Fibroblast of skin of left quadriceps (primary cell): Measurements from ENCODE around the gene MED12L.
"Not testable (repeated sequence)": the region's sequence is repeated elsewhere in the genome, so short reads cannot be mapped to it uniquely, and the experiment has no call there.

Source experiments
- DNase-seq, 2 experiments: peaks; one replicate each; pipeline ENCODE4 v3.0.0-alpha.2; 2013; ENCODE audit warnings: low read depth in 2 of 2

The MED12L gene

DNA sequence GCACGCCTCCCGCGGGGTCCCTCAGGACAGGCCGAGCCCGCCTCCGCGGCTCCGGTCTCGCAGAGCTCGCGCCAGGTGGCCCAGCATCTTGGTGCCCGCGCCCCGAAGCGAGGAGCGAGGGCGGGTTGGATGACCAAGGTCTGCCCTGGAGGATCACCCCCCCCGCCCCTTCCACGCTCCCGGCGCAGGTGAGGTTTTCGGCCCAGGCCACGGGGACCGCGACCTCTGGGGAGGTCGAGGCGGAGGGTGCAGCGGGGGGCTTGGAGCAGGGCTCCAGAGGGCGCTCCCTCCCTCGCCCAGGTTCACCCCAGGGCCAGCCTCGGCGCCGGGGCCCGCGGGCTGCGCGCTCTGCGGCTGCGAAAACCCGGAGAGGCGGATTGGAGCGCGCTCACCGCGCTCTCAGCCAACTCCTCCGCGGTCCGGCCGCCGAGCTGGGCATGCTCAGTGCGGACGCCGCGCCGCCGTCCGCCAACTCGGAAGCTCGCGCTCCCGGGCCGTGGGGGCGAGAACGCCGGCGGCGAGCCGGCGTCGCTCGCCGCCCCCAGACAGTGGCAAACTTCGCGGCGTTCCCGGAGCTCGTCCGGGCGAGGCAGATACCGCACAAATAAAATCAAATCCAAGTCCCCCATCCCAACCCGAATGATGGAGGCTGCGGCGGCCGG, at the start of gene MED12L:
TSS of gene MED12L (plus strand) at position 438 of the 662 bp plus-strand sequence. CDS start 1,263 bp downstream, outside the sequence.
- peak; percentile 33 to 44 for DNase-seq

DNA sequence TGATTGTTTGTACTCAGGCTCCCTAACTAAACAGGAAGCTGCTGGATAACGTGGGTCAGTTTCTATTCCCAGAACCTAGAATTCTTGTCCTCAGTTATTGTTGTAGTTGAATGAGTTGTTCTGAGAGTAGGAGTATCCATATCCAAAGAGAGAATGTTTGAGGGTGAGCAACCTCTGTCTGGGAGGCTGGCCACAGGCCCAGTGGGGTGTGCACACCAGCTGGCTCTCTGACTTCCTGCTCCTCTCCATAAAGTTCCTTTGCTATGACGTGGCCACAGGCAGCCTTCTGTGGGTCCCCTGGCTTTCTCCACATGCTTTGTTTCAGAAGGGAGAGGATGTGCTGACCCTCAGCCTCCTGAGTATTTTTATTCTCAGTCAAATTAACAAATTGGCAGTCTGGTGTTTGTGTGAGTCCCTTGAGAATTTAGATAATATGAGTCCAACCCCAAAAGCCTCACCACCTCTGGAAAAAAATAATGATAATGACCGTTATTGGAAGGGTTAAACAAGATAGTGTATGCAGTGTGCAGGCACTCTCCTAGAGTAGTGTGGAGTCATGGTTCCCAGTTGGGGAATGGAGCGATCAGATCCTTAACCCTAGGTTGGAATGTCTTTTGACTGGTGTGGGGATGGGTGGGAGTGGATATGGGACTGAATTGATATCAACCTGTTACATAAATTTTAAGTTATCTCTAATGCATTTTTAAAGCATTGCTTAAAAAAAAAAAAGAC, 47.6 kb upstream of the MED12L start:
- DNase-seq: peak; percentile 90 to 92

DNA sequence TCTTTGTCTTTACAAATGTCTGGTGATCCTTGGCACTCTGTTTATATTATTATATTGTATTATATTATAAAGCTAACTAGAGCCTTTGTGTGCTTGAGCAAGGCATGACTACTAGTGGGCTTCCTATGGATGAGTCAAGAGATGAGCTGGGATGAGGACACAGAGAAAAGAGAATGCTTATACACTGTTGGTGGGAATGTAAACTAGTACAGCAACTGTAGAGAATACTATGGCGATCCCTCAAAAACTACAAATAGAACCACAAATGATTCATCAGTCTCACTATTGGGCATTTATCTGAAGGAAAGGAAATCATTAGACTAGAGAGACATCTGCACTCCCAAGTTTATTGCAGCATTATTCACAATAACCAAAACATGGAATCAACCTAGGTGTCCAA, 40.8 kb upstream of the MED12L start:
- peak; percentile 17 to 20 for DNase-seq

DNA sequence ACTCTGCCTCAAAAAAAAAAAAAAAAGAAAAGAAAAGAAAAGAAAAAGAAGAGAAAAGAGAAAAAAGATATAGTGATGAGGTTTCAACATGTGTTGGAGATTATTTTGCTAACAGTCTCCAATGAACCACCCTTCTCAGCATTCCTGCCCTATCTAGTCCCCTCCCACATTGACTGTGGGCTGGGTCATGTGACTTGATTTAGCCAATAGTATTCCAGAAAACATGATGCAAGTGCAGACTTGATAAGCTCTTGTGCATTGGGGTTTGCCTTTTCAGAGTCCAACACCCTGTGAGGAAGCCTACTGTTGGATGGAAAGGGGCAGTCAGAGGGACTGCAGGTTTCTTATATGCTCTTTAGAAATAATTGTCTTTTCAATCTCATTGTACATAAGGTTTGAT, 37.8 kb upstream of the MED12L start:
- no peak for DNase-seq

- DNase-seq: no peak
Observed at GRCh38 chr3:151051533-151051932, 33.9 kb upstream of the MED12L start.

- DNase-seq: no peak
Observed at GRCh38 chr3:151052346-151052745, 33.1 kb upstream of the MED12L start.

DNA sequence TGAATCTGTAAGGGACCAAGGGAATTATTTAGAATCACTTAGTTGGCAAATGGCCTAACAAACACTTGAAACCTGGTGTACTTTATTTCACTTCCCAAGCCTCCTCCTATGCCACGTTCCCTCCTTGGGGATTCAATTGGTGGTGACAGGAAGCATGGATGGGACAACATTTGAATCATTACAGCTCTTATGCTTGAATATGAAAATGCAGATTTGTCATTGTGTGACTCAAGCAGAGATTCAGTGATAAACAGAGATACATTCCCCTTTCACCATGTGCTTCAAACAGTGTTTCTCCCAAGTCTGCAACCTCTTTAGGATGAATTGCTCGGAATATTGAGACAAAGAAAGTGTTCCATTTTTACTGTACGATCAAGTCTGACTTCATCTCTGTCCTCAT, 32.7 kb upstream of the MED12L start:
- no peak for DNase-seq

GRCh38 chr3:151058740-151059139, 26.7 kb upstream of the MED12L start:
- no peak for DNase-seq

- DNase-seq: peak; percentile 34 to 43
Observed at GRCh38 chr3:151062611-151063010, 22.9 kb upstream of the MED12L start.

DNA sequence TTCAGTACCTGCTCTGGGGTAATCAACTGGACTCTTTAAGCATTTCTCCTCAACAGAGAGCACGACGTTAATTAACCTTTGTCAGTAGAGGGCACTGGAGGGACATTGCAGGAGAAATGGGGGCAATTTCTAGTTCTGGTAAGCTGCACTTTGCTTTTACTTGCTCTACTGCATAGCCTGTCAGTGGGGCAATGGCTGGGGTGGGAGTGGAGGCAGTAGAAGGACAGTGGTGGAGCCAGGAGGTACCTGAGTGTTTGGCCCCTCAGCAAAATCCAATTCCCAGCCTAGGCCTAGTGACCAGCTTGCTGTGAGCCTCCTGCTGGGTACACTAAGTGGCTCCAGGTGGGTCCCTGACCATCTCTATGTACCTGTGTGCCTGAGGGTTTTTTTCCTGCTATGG, 18.3 kb upstream of the MED12L start:
- no peak for DNase-seq

DNA sequence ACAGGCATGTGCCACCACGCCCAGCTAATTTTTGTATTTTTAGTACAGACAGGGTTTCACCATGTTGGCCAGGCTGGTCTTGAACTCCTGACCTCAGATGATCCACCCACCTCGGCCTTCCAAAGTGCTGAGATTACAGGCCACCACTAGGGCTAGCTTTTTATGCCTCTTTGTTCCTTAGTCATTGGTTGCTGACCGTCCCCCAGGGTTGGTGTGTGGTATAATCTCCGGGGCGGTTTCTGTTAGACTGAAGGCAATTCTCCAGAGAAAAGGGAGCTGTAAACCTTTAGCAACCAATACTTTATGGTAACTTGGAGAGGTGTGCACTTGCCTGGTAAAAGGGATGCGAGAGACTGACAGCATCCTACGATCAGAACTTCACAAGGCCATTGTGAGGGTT, 12.6 kb upstream of the MED12L start:
- not testable (repeated sequence) for DNase-seq

DNA sequence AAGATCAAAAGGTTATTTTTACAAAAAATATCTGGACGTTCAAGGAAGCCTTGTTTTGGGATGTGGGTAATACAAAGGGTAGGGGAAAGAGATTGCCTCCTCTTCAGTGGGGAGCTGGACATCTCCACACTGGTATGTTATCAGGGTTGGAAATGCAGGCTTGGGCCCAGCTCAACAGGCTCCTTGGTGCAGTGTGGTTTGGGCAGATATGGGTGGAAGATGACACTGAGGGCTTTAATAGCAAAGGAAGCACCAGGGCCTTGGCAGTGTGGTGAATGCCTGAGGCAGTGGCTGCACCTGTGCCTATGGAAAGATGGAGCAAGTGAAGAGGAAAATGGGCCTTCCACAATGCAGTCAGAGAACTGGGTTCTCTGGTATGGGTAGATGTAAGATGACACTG, 11.2 kb upstream of the MED12L start:
- no peak for DNase-seq

- DNase-seq: no peak
Observed at GRCh38 chr3:151075869-151076562, 9.4 kb upstream of the MED12L start.

GRCh38 chr3:151076626-151077025, 8.8 kb upstream of the MED12L start:
- DNase-seq: no peak

- DNase-seq: not testable (repeated sequence)
Observed at GRCh38 chr3:151081082-151081481, 4.4 kb upstream of the MED12L start.

GRCh38 chr3:151082880-151083838, 2.3 kb upstream of the MED12L start:
- no peak for DNase-seq

DNA sequence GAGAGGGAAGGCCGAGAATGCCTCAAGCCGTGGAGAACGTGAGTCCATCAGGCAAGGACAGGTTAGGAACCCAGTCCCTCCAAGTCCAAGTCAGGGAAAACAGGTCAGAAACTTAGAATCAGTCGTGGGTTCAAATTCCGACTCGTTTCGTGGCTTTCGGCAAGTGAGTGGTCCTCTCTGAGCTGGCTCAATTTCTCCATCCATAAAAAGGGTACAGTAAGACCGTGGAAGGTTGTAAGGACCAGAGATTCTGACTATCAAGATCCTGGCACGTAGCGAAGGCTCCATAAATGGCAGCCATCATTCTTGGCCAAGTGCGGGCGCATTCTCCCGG, 604 bp upstream of the MED12L start:
- no peak for DNase-seq

- no peak for DNase-seq
Observed at GRCh38 chr3:151085889-151086483, 522 bp downstream of the MED12L start.

DNA sequence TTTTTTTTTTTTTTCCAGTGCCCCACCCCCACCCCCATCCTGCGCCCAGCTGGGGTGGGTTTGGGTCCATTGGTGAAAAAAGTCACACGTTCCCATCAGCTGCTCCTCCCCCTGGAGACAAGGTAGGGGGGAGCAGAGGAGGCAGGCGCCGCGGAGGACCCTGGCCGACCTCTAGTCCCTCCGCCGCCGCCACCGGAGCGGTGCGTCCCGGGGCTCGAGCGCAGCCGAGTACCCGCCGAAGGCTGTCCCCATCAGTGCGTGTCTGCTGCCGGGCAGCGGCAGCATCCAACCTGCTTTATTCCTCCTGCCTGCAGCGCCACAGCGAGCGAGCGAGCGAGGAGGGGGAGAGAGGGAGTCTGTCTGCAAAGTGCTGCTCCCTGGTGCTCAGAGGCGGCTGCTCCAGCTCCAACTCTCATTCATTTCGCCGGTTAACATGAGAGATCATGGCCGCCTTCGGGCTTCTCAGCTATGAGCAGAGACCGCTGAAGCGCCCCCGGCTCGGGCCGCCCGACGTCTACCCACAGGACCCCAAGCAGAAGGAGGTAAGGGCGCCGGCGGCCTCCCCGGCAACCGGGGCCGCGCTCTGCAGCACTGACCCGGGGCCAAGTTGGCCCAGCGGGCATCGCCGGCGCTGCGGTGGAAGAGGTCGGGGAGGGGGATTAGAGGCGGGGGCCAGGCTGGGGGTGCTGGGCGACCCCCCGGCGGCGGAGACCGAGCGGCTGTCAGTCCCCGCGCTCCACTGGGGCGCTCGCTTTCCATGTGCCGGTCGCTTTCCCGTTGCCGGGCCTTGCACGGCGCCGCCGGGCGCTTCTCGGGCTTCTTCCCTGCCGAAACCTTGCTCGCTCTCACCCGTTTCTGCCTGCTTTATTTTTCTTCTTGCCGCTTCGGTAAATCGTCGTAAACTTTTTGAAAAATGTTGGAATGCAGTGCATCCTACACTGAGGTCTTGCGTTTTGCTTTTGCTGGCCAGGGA, 1.3 kb downstream of the MED12L start:
- peak; percentile 76 to 78 for DNase-seq

DNA sequence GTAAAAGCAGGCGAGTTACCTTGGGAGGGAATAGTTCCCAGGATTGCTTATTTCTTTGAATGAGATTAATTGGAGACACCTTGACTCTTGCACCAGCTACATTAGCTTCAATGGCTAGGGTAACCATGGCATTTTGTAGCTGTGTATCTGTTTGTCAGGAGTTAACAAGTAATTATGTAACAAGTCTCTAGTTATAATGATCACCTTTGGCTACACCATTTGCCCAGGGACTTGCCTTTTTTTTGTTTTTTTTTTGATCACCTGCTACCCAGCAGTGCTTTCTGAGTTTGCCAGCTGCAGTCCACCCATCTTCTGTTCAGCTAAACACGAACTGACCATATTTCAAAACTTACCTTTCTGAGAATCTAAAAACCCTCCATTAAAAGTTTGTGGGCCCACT, 2.2 kb downstream of the MED12L start:
- no peak for DNase-seq
